Lung (tissue), 12 donors: ENCODE data around the gene DEPDC5. TPM values are rescaled to one million over a fixed set of nuclear protein-coding genes. Genes with fewer than 3 reads are reported as not detected.

ENCODE experiments used
- ATAC-seq: fragments of 200-7000 bp; cut with Tn5 transposase; one replicate; pipeline ENCODE4 v1.9.1; 2020; ENCODE audit warnings: moderate number of reproducible peaks; ENCODE audit not compliant: insufficient read depth, low FRiP score
- DNase-seq, 3 donors: peaks; one replicate each; pipeline ENCODE4 v3.0.0-alpha.2; 2013 to 2017
- H3K27ac ChIP-seq, 2 donors: one replicate each; pipeline ENCODE4 v1.5.1; 2013; ENCODE audit warnings: mild to moderate bottlenecking in 2 of 2, moderate library complexity in 2 of 2, control low read depth in 1 of 2, inconsistent platforms in 1 of 2, low read depth in 1 of 2, low read length in 1 of 2
- H3K27me3 ChIP-seq, 3 donors: one replicate each; pipeline ENCODE4 v1.5.1; 2013; ENCODE audit warnings: low read length in 2 of 3; ENCODE audit not compliant: control insufficient read depth in 3 of 3, insufficient read depth in 3 of 3
- H3K36me3 ChIP-seq, 4 donors: one replicate each; pipeline ENCODE4 v1.5.1; 2013; ENCODE audit warnings: low read length in 4 of 4, mild to moderate bottlenecking in 1 of 4, moderate library complexity in 1 of 4; ENCODE audit not compliant: control insufficient read depth in 4 of 4, insufficient read depth in 4 of 4
- H3K4me1 ChIP-seq, 5 donors: one replicate each; pipeline ENCODE4 v1.5.1; 2013; ENCODE audit warnings: low read length in 5 of 5, mild to moderate bottlenecking in 2 of 5, moderate library complexity in 1 of 5; ENCODE audit not compliant: control insufficient read depth in 5 of 5, insufficient read depth in 5 of 5
- H3K4me3 ChIP-seq: one replicate; pipeline ENCODE4 v1.5.1; 2013; ENCODE audit warnings: mild to moderate bottlenecking, control low read depth, moderate library complexity
- H3K9ac ChIP-seq, 2 donors: one replicate each; pipeline ENCODE4 v1.5.1; 2013; ENCODE audit warnings: low read length in 2 of 2, control low read depth in 1 of 2; ENCODE audit not compliant: insufficient read depth in 1 of 2
- H3K9me3 ChIP-seq, 4 donors: one replicate each; pipeline ENCODE4 v1.5.1; 2013; ENCODE audit warnings: low read length in 3 of 4, mild to moderate bottlenecking in 1 of 4, moderate library complexity in 1 of 4; ENCODE audit not compliant: control insufficient read depth in 4 of 4, insufficient read depth in 3 of 4
- WGBS, 2 donors: extraction: QIAGEN DNeasy Blood & Tissue Kit; methylation state at CpG; one replicate each; pipeline ENCODE4 v1.1.7; 2013; 5-methylcytosine and 5-hydroxymethylcytosine counted together
- polyA plus RNA-seq, 2 donors: library from polyadenylated mRNA; stranded (reverse); fragments of 200-250 nt; gene quantifications; one replicate each; pipeline ENCODE4 v1.2.1, GENCODE V29; 2013
- total RNA-seq, 2 donors: library from RNA; depleted of rRNA in 1 of 2; stranded (reverse); fragments of >200 nt in 1 of 2; gene quantifications; one replicate each; pipeline ENCODE4 v1.2.1, GENCODE V29; 2014 to 2021
- TF ChIP-seq, protein P1 (sequence below): IDR thresholded peaks from 2 replicates; pipeline ENCODE4 v1.5.1; 2012; ENCODE audit warnings: mild to moderate bottlenecking; ENCODE audit errors: control extremely low read depth, extremely low read depth
- donor health status: control.
- donor health status: control.
- donor health status: Bipolar disorder and iron deficiency.
- donor health status: healthy.
- donor health status: DM: yes; HTN: yes; CAD: no.

DEPDC5 gene
- total and polyA plus RNA-seq, 4 donors = 6.6 to 29.0 (median 16.3) TPM

GRCh38 chr22:31871480-31871879, 117.7 kb downstream of the DEPDC5 start:
- peaks cover 14 to 25% (median 20%) of the 10 kb centered on the region in 4 donors for H3K36me3 ChIP-seq
- no peak for DNase-seq
- ATAC-seq = no peak

GRCh38 chr22:31872209-31872608, 118.4 kb downstream of the DEPDC5 start:
- Histone ChIP-seq H3K4me1 (no peaks in the 10 kb centered on the region), H3K9me3 (no peaks in the 10 kb centered on the region), H3K27me3 (no peaks in the 10 kb centered on the region), H3K9ac (no peak overlapping the region), H3K4me3 (no peak overlapping the region), H3K27ac (peak overlapping the region in 1 of 2 donors; percentile 68), H3K36me3 (peaks cover 16 to 23% (median 19%) of the 10 kb centered on the region in 4 donors)
- DNase-seq (peak in 1 of 3 donors; percentile 5), ATAC-seq (no peak)
- WGBS, 2 donors = 68 to 84% methylated on average over 4 of the region's 4 CpGs
- TF ChIP-seq, protein P1, sequence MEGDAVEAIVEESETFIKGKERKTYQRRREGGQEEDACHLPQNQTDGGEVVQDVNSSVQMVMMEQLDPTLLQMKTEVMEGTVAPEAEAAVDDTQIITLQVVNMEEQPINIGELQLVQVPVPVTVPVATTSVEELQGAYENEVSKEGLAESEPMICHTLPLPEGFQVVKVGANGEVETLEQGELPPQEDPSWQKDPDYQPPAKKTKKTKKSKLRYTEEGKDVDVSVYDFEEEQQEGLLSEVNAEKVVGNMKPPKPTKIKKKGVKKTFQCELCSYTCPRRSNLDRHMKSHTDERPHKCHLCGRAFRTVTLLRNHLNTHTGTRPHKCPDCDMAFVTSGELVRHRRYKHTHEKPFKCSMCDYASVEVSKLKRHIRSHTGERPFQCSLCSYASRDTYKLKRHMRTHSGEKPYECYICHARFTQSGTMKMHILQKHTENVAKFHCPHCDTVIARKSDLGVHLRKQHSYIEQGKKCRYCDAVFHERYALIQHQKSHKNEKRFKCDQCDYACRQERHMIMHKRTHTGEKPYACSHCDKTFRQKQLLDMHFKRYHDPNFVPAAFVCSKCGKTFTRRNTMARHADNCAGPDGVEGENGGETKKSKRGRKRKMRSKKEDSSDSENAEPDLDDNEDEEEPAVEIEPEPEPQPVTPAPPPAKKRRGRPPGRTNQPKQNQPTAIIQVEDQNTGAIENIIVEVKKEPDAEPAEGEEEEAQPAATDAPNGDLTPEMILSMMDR = peak; percentile 5

More at GRCh38 chr22:31871480-31871879, 117.7 kb downstream of the DEPDC5 start:
- no peaks in the 10 kb centered on the region for H3K9me3 ChIP-seq
- TF ChIP-seq, protein P1 = no peak
- no peaks in the 10 kb centered on the region for H3K27me3 ChIP-seq
- H3K4me3 ChIP-seq = no peak overlapping the region
- H3K9ac ChIP-seq = no peak overlapping the region
- H3K4me1 ChIP-seq = no peaks in the 10 kb centered on the region
- peak overlapping the region in 1 of 2 donors; percentile 68 for H3K27ac ChIP-seq
- 57 to 76% methylated on average over 4 of the region's 4 CpGs for WGBS, 2 donors

- Histone ChIP-seq H3K4me1 (no peaks in the 10 kb centered on the region), H3K9ac (no peak overlapping the region), H3K27me3 (no peaks in the 10 kb centered on the region), H3K9me3 (no peaks in the 10 kb centered on the region), H3K36me3 (peaks cover 18 to 27% (median 22%) of the 10 kb centered on the region in 4 donors), H3K27ac (no peak overlapping the region), H3K4me3 (no peak overlapping the region)
- 90 to 93% methylated on average over 3 of the region's 3 CpGs for WGBS, 2 donors
- TF ChIP-seq, protein P1 = no peak
- ATAC-seq (no peak), DNase-seq (no peak)
These were observed 121.0 kb downstream of the DEPDC5 start for GRCh38 chr22:31874821-31875220.
